Osteocyte (in vitro differentiated cells): ENCODE measurements around the gene DRC3. TPM values are rescaled to one million over a fixed set of nuclear protein-coding genes. Genes with fewer than 3 reads are reported as not detected.

ENCODE experiments used
- DNase-seq: peaks from one replicate; pipeline ENCODE4 v3.0.0; 2021; ENCODE audit warnings: mixed read lengths; ENCODE audit not compliant: unreplicated experiment; ENCODE audit errors: extremely low spot score
- H3K27ac Mint-ChIP-seq: one replicate; pipeline ENCODE4 v1.8.0; 2021; ENCODE audit warnings: mild to moderate bottlenecking, mixed read lengths; ENCODE audit not compliant: unreplicated experiment
- H3K27me3 Mint-ChIP-seq: one replicate; pipeline ENCODE4 v1.8.0; 2021; ENCODE audit warnings: mixed read lengths; ENCODE audit not compliant: unreplicated experiment
- H3K36me3 Mint-ChIP-seq: one replicate; pipeline ENCODE4 v1.8.0; 2021; ENCODE audit warnings: mixed read lengths; ENCODE audit not compliant: unreplicated experiment
- H3K4me1 Mint-ChIP-seq: one replicate; pipeline ENCODE4 v1.8.0; 2021; ENCODE audit warnings: mixed read lengths; ENCODE audit not compliant: unreplicated experiment
- H3K4me3 Mint-ChIP-seq: one replicate; pipeline ENCODE4 v1.8.0; 2021; ENCODE audit warnings: mild to moderate bottlenecking, moderate library complexity, mixed read lengths; ENCODE audit not compliant: unreplicated experiment
- H3K9me3 Mint-ChIP-seq: one replicate; pipeline ENCODE4 v1.8.0; 2021; ENCODE audit warnings: mixed read lengths; ENCODE audit not compliant: unreplicated experiment
- CTCF ChIP-seq: fragments of 200-600 bp; sonication (generic); IDR thresholded peaks from 2 replicates; pipeline ENCODE4 v1.5.0; 2021; ENCODE audit warnings: antibody characterized with exemption, mild to moderate bottlenecking, moderate library complexity
- total RNA-seq: library from RNA; stranded (reverse); gene quantifications from 2 replicates; pipeline ENCODE4 v1.2.1, GENCODE V29; 2021

DRC3 gene
- total RNA-seq, 1 donor from 2014 or later = 2.1 TPM

- Mint-ChIP-seq H3K4me3 (no peak overlapping the region), H3K4me1 (peaks cover 18% of the 10 kb centered on the region), H3K36me3 (no peaks in the 10 kb centered on the region), H3K9me3 (no peaks in the 10 kb centered on the region), H3K27me3 (no peaks in the 10 kb centered on the region), H3K27ac (no peak overlapping the region)
- no peak for TF ChIP-seq CTCF
- DNase-seq = no peak
Observed at GRCh38 chr17:17987187-17987896, 14.7 kb downstream of the DRC3 start.

GRCh38 chr17:17987901-17988300, 15.2 kb downstream of the DRC3 start:
- H3K36me3 Mint-ChIP-seq = no peaks in the 10 kb centered on the region
- H3K9me3 Mint-ChIP-seq = no peaks in the 10 kb centered on the region

GRCh38 chr17:17988427-17988945, 15.8 kb downstream of the DRC3 start:
- H3K9me3 Mint-ChIP-seq = no peaks in the 10 kb centered on the region
- TF ChIP-seq CTCF = no peak
- H3K27me3 Mint-ChIP-seq = no peaks in the 10 kb centered on the region
- no peak for DNase-seq
- no peak overlapping the region for H3K4me3 Mint-ChIP-seq
- no peaks in the 10 kb centered on the region for H3K36me3 Mint-ChIP-seq
- H3K4me1 Mint-ChIP-seq = peaks cover 19% of the 10 kb centered on the region
- no peak overlapping the region for H3K27ac Mint-ChIP-seq

More at GRCh38 chr17:17987901-17988300, 15.2 kb downstream of the DRC3 start:
- no peak for TF ChIP-seq CTCF
- H3K27ac Mint-ChIP-seq = no peak overlapping the region
- no peak for DNase-seq
- H3K4me1 Mint-ChIP-seq = peaks cover 18% of the 10 kb centered on the region
- H3K4me3 Mint-ChIP-seq = no peak overlapping the region
- no peaks in the 10 kb centered on the region for H3K27me3 Mint-ChIP-seq

GRCh38 chr17:17989081-17989480, 16.4 kb downstream of the DRC3 start:
- H3K9me3 Mint-ChIP-seq = no peaks in the 10 kb centered on the region
- TF ChIP-seq CTCF = no peak
- peaks cover 20% of the 10 kb centered on the region for H3K4me1 Mint-ChIP-seq
- no peaks in the 10 kb centered on the region for H3K27me3 Mint-ChIP-seq
- no peak overlapping the region for H3K4me3 Mint-ChIP-seq
- no peaks in the 10 kb centered on the region for H3K36me3 Mint-ChIP-seq
- no peak for DNase-seq
- H3K27ac Mint-ChIP-seq = no peak overlapping the region

GRCh38 chr17:17989618-17990017, 17.0 kb downstream of the DRC3 start:
- no peak for DNase-seq
- no peak overlapping the region for H3K4me3 Mint-ChIP-seq
- H3K9me3 Mint-ChIP-seq = no peaks in the 10 kb centered on the region
- H3K27ac Mint-ChIP-seq = peak overlapping the region; percentile 76
- TF ChIP-seq CTCF = no peak
- H3K36me3 Mint-ChIP-seq = no peaks in the 10 kb centered on the region
- H3K4me1 Mint-ChIP-seq = peaks cover 25% of the 10 kb centered on the region
- H3K27me3 Mint-ChIP-seq = no peaks in the 10 kb centered on the region
